GM19438 (cell line): ENCODE measurements around the gene SELPLG.
"Not testable (repeated sequence)": the region's sequence is repeated elsewhere in the genome, so short reads cannot be mapped to it uniquely, and the experiment has no call there.

Experiments used
- ATAC-seq: cut with Tn5 transposase; IDR thresholded peaks from one replicate; pipeline ENCODE4 v1.9.1; 2021; ENCODE audit warnings: low read depth; ENCODE audit not compliant: unreplicated experiment

Gene SELPLG

GRCh38 chr12:108641446-108642268 is 8.0 kb upstream of the SELPLG start:
- no peak for ATAC-seq

- no peak for ATAC-seq
Measured at GRCh38 chr12:108640802-108641445, 7.2 kb upstream of the SELPLG start.

DNA sequence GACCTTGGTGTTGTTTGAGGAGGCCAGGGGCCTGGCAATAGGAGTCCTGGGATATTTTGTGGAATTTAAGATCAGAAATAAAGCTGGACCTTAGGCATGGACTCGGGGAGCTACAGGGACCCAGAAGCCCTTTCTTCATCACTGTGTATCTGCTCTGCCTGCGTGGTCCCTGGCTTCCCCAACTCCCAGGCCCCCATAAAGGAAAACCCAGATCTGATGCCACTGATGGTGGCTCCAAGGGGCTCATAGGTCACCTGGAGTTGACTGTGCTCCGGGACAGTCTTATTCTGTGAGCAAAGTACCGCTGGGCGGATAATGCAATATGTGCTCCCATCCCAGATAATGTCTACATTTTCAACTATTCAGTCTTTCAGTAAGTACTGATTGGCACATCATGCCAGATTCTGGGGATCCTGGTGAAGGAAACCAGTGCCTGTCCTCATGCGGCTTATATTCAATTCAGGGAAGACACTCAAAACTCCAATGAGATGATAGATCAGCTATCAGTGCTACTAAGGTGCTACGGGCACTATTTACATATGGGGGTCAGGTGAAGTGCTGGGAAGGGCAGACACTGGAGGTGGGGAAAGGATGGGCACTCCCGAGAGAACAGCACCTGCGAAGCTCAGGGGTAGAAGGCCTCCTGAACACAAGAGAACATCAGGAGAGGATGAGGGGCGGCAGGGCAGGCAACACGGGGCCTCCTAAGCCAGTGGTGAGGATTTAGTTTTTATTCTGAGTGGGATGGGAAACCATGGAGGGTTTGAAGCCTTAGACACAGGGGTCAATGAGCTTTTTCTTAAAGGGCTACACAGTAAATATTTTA is 5.5 kb upstream of the SELPLG start:
- ATAC-seq: no peak

DNA sequence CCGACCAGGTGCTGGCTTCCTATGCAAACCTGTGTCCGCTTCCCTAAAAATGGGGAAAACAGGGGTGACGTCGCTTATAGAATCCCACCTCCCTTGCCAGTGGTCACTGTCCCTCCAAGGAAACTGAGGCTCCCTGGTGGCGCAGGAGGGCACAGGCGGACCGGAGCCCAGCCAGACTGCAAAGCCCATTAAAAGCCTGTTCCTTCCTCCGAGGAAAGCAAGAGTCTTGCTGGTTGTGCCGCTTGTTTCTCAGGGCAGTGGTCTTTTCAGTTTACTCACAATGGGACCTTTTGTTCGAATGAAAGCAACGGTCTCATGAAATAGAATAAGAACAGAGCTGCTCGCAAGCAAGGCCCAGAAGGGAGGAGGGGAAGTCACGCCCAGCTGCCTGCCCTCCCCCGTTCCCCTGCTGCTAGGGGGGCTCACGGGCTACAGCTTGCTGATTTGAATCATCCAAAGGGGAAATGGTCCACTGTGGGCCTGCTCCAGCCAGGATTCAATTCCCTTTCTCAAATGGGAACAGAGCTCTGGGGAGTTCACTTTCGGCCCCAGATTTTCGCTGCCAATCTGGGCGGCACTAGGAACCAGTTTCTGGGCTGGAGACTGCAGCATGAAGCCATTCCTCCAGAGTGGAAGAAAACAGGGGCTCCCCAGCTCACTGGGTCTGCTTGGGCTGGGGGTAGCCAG is 4.6 kb upstream of the SELPLG start:
- no peak for ATAC-seq

DNA sequence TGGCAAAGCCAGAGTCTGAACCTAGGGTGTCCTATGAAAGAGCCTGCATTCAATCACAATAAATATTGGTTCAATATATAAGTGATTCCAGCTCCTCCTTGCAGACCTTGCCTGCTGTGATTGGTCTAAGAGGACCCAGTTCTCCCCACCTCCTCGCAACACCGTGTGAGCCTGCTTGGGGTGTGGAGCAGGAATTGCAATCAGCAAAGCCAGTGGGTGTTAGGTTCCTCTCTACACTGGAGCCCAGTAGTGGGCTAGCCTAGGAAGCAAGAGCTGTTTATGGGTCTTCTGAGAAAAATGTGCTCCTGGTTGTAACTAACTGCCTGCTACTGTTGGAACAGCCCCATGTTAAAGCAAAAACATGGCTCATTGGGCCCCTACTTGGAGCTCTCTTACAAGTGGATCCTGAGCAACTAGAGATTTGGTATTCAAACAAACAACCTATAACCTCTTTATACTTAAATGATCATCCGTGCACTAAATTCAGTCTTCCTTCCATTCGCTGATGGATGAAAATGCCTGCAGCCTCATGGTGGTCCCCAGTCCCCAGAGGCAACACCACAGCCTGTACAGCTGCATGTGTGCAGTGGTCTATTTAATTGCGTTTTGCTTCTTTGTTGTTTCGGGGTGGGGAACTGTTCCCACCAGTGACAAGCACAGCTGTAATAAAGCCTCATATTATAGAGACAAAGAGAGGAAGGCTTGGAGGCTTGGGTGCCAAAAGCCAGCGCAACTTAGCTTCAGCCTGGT is 3.7 kb upstream of the SELPLG start:
- ATAC-seq: no peak

- no peak for ATAC-seq
Measured at GRCh38 chr12:108635997-108636808, 2.5 kb upstream of the SELPLG start.

DNA sequence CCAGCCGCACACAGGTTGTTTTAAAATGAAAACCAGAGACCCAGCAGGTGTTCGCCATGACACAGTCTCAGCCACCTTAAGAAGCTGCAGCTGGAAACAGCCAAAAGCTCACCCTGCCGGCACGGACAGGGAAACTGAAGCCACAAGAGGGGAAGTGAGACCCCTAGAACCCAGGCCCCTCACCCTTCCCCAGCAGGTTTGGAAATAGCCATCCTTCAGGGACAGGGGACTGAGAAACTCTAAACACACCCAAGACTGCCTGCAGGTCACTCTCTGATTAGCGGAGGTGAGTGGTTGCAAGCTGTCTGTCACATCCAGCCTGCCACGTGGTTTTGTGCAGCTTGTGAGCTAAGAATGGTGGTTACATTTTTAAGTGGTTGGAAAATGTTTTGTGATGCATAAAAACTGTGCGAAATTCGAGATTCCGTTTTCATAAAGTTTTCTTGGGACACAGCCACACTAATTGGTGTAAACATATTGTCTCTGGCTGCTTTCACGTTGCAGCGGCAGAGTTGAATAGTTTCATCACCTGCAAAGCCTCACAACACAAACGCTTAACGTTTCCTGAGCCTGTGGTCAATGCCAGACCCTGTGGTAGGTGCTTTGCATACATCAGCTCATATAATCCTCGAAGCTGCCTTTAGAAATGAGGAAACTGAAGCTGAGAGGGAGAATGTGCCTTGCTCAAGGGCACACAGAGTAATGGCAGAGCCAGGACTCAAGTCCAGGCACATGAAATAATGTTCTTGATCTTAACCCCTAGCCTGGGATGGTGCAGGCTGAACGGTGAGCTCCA is 1.7 kb upstream of the SELPLG start:
- peak; percentile 50 for ATAC-seq

GRCh38 chr12:108634341-108634751 is 652 bp upstream of the SELPLG start:
- no peak for ATAC-seq

DNA sequence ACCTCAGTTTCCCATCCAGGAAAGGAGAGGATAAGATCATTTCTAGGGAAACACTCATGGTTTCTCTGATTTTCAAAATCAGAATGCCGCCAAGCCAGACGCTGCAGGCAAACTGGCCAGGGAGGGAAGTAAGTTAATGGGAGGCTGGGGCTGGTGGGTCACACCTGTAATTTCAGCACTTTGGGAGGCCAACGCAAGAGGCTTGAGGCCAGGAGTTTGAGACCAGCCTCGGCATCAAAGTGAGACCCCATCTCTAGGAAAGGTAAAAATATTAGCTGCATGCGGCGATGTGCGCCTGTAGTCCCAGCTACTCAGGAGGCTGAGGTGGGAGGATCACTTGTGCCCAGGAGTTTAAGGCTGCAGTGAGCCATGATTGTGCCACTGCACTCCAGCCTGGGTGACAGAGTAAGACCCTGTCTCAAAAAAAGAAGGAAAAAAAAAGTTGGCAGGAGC is 587 bp downstream of the SELPLG start:
- no peak for ATAC-seq

- not testable (repeated sequence) for ATAC-seq
Measured at GRCh38 chr12:108631261-108631660, 2.4 kb downstream of the SELPLG start.

DNA sequence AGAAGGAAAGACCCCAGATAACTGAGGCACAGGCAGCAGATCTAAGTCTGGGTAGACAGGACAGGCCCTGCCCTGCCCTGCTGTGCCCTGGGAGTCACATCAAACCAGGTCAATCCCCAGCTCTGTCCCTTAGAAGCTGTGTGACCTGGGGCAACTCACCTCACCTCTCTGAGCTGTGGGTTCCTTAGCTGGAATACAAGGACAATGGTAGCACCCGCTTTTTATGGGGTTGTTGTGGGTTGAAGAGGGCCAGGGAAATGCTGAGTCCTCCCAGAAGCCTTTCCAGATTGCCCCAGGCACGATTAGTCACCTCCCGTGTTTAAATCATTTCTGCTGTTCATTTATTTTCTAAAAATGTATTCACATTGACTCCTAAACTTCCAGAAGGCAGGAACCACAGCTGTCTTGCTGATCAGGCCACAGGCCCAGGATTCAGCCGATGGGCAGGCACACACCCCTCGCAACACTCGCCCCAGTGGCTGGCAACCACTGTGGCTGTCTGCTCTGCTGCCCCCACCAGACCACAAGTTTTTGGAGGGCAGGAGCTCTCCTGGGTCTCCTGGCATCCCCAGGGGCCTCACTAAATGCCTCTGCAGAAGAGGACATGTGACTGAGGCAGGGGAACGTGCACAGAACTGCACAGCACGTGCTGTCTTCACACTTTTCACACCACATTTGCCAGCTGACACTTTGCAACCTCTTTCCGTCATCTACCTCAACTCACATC is 3.0 kb downstream of the SELPLG start:
- ATAC-seq: no peak

- no peak for ATAC-seq
Measured at GRCh38 chr12:108629824-108630476, 3.7 kb downstream of the SELPLG start.

DNA sequence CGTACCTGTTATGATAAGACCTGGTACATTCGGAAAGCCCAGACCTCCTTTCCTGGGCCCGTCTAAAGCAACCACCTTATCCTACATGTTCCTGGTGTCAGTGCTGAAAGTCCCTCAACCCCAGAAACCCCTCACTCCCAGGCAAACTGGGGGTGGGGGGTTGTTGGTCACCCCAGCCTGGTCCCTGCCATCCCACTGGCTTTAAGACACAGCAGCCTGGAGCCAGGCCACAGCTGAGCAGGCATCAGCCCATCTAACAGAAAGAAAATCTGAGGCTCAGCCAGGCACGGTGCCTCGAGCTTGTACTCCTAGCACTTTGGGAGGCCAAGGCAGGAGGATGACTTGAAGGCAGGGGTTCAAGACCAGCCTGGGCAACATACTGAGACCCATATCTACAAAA is 4.5 kb downstream of the SELPLG start:
- ATAC-seq: no peak

- no peak for ATAC-seq
Measured at GRCh38 chr12:108627134-108627920, 6.4 kb downstream of the SELPLG start.

GRCh38 chr12:108625228-108625627 is 8.5 kb downstream of the SELPLG start:
- ATAC-seq: no peak

GRCh38 chr12:108623577-108623976 is 10.1 kb downstream of the SELPLG start:
- ATAC-seq: no peak
